Measurements from ENCODE around the gene STK32C.
"Not testable (repeated sequence)": the region's sequence is repeated elsewhere in the genome, so short reads cannot be mapped to it uniquely, and the experiment has no call there.

Gene STK32C

DNA sequence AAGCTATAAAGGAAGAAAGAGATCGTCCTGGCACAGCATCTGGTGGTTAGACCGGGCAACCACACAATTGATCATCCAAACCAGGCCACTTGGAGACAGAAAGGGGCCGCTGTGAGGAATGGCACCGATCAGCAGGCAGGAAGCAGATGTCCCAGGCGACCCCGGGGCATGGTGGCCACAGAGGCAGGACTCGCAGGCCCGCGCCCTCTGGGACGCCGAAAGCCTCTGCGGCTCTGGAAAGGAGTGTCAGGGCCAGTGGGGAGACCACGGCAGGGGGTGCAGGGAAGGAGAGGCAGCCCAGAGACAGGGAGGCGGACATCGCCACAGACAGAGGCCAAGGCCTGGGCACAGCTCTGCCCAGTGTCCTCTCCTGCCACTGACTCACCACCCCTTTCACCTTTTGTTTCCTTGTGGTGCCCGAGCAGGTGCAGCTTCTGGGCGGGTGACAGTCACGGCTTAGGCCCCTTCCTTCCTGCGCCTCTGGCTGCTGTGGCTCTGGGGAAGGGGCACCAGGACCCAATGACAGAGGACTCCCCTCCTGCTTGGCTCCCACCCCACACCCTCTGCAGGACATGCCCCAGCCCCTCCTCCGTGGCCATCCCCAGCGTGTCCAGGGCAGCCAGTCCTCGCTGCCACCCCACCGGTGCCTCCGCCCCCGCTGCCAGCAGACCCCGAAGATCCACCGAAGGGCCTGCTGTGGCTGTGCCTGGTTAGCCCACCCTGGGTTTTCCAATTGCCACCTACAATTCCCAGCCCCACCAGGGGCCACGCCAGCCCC is 10.9 kb downstream of the STK32C start:
- no peak overlapping the region for H3K27ac ChIP-seq (ENCODE audit: low read length)
- H3K36me3 ChIP-seq (ENCODE audit: control insufficient read depth, low read depth, low read length), result no peaks in the 10 kb centered on the region
- H3K9ac ChIP-seq (ENCODE audit: low read length), result no peak overlapping the region
- peaks cover 9% of the 10 kb centered on the region for H3K4me1 ChIP-seq (ENCODE audit: control insufficient read depth, low read depth, low read length)
- H3K9me3 ChIP-seq (ENCODE audit: control insufficient read depth, low read depth, low read length), result no peaks in the 10 kb centered on the region
- H3K4me3 ChIP-seq (ENCODE audit: low read length), result no peak overlapping the region
- no peaks in the 10 kb centered on the region for H3K27me3 ChIP-seq (ENCODE audit: control insufficient read depth, insufficient read depth, low read length)

DNA sequence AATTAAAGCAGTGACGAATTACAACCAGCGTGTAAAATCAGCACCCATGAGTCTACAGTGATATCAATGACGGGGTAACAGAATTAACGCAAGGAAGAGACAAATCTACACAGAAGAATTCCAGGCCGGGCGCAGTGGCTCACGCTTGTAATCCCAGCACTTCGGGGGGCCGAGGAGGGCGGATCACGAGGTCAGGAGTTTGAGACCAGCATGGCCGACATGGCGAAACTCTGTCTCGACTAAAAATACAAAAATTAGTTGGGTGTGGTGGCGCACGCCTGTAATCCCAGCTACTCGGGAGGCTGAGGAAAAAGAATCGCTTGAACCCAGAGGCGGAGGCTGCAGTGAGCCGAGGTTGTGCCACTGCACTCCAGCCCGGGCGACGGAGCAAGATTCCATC is 12.3 kb downstream of the STK32C start:
- not testable (repeated sequence) for H3K9me3 ChIP-seq (ENCODE audit: control insufficient read depth, low read depth, low read length); H3K4me3 ChIP-seq (ENCODE audit: low read length); H3K27ac ChIP-seq (ENCODE audit: low read length); H3K9ac ChIP-seq (ENCODE audit: low read length); H3K36me3 ChIP-seq (ENCODE audit: control insufficient read depth, low read depth, low read length); H3K4me1 ChIP-seq (ENCODE audit: control insufficient read depth, low read depth, low read length); H3K27me3 ChIP-seq (ENCODE audit: control insufficient read depth, insufficient read depth, low read length)

GRCh38 chr10:132294561-132295318 is 13.0 kb downstream of the STK32C start:
- no peaks in the 10 kb centered on the region for H3K9me3 ChIP-seq (ENCODE audit: control insufficient read depth, low read depth, low read length)
- H3K27me3 ChIP-seq (ENCODE audit: control insufficient read depth, insufficient read depth, low read length), result no peaks in the 10 kb centered on the region
- no peak overlapping the region for H3K4me3 ChIP-seq (ENCODE audit: low read length)
- H3K4me1 ChIP-seq (ENCODE audit: control insufficient read depth, low read depth, low read length), result peaks cover 9% of the 10 kb centered on the region
- H3K9ac ChIP-seq (ENCODE audit: low read length), result no peak overlapping the region
- no peaks in the 10 kb centered on the region for H3K36me3 ChIP-seq (ENCODE audit: control insufficient read depth, low read depth, low read length)
- H3K27ac ChIP-seq (ENCODE audit: low read length), result no peak overlapping the region

DNA sequence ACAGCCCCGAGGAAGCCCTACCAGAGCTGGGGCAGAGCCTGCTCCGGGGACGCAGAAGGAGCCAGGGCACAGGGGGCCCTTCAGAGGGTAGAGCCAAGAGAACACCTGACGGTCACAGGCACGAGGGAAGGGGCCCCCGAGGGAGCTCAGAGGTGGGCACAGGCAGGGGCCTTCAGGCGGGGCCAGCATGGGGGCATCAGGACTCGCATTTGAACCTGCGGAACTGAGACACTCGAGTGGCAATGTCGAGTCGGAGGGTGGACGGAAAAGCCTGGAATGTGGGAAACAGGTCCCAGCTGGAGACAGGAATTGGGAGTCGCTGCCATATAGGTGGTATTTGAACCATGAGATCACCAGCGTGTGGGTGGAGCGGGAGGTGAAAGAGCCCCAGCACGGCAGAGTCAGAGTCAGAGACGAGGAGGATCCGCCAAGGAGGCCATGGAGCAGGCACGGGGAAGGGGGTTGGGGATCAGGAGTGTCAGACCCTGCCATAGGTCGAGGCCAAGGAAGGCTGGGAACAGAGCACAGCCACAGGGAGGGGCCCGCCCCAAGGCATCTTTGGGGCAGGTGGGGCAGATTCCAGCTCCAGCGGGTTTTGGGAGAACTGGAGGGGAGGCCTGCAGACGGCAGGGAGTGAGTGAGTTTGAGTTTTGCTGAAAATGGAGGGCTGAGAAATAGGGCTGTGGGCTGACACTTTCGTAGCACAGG is 13.8 kb downstream of the STK32C start:
- Histone ChIP-seq H3K9ac (ENCODE audit: low read length) (no peak overlapping the region), H3K4me3 (ENCODE audit: low read length) (no peak overlapping the region), H3K27me3 (ENCODE audit: control insufficient read depth, insufficient read depth, low read length) (no peaks in the 10 kb centered on the region), H3K9me3 (ENCODE audit: control insufficient read depth, low read depth, low read length) (no peaks in the 10 kb centered on the region), H3K27ac (ENCODE audit: low read length) (no peak overlapping the region), H3K4me1 (ENCODE audit: control insufficient read depth, low read depth, low read length) (peaks cover 9% of the 10 kb centered on the region), H3K36me3 (ENCODE audit: control insufficient read depth, low read depth, low read length) (no peaks in the 10 kb centered on the region)

GRCh38 chr10:132293201-132293812 is 14.4 kb downstream of the STK32C start:
- Histone ChIP-seq H3K27me3 (ENCODE audit: control insufficient read depth, insufficient read depth, low read length) (no peaks in the 10 kb centered on the region), H3K4me1 (ENCODE audit: control insufficient read depth, low read depth, low read length) (peaks cover 9% of the 10 kb centered on the region), H3K4me3 (ENCODE audit: low read length) (no peak overlapping the region), H3K9me3 (ENCODE audit: control insufficient read depth, low read depth, low read length) (no peaks in the 10 kb centered on the region), H3K36me3 (ENCODE audit: control insufficient read depth, low read depth, low read length) (no peaks in the 10 kb centered on the region), H3K9ac (ENCODE audit: low read length) (no peak overlapping the region), H3K27ac (ENCODE audit: low read length) (no peak overlapping the region)

DNA sequence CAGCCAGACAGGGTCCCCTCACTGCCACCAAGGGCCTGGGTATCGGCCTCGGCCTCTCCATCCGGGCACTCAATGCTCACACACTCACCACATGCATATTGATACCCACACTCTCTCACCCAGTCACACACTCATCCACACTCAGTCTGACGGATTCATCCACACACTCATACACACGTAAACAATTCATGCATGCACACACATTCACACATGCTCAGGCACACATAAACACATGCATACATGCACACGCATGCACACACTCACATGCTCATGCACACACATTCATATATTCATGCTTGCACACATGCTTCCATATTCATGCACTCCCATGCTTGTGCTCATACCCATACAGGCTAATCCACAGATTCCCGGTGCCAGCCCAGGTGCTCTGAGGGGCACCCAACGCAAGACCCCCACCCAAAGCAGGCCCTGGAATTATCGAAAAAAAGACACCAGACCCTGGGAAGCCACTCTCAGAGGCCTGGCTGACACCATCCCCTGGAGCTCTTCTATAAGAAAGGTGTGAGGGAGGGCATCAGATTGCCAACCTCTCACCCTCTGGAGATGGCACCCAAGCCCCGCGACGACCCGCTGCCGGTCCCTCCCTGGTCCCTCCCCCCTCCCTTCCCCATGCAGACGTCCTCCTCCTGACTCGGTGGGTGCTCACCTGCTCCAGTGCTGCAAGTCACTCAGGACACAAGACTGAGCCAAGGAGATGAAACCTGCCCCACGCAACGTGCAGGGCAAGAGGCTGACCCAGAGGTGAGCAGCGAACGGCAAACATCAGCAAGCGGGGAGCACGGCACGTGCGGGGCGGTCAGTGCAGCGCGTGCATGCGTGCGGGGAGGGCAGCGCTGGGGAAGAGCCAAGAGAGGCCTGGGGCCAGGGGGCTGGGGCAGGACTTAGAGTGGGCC is 15.2 kb downstream of the STK32C start:
- Histone ChIP-seq H3K27me3 (ENCODE audit: control insufficient read depth, insufficient read depth, low read length) (no peaks in the 10 kb centered on the region), H3K27ac (ENCODE audit: low read length) (no peak overlapping the region), H3K4me1 (ENCODE audit: control insufficient read depth, low read depth, low read length) (peaks cover 9% of the 10 kb centered on the region), H3K36me3 (ENCODE audit: control insufficient read depth, low read depth, low read length) (no peaks in the 10 kb centered on the region), H3K4me3 (ENCODE audit: low read length) (no peak overlapping the region), H3K9me3 (ENCODE audit: control insufficient read depth, low read depth, low read length) (no peaks in the 10 kb centered on the region), H3K9ac (ENCODE audit: low read length) (no peak overlapping the region)

DNA sequence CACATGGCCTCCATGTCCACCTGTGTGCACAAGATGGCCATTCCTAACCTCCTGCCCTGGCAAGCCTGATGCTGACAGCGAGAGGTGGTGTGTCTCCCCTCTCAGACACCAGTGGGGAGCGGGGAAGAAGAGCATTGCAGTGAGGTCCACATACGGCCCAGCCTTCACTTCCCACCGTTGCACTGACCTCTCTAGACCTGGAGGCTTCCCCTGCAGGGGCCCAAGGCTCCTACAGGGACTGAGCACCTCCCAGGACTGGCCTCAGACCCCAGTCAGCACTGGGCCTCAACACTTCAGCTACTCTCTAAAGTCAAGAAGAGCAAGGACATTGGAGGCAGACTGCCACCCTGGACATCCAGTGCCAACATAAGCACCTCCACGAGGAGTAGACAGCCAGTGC is 15.9 kb downstream of the STK32C start:
- Histone ChIP-seq H3K9me3 (ENCODE audit: control insufficient read depth, low read depth, low read length) (no peaks in the 10 kb centered on the region), H3K27ac (ENCODE audit: low read length) (no peak overlapping the region)

GRCh38 chr10:132290631-132291030 is 17.1 kb downstream of the STK32C start:
- Histone ChIP-seq H3K4me1 (ENCODE audit: control insufficient read depth, low read depth, low read length) (peaks cover 9% of the 10 kb centered on the region), H3K27ac (ENCODE audit: low read length) (no peak overlapping the region), H3K9me3 (ENCODE audit: control insufficient read depth, low read depth, low read length) (no peaks in the 10 kb centered on the region), H3K27me3 (ENCODE audit: control insufficient read depth, insufficient read depth, low read length) (no peaks in the 10 kb centered on the region), H3K4me3 (ENCODE audit: low read length) (no peak overlapping the region), H3K36me3 (ENCODE audit: control insufficient read depth, low read depth, low read length) (no peaks in the 10 kb centered on the region), H3K9ac (ENCODE audit: low read length) (no peak overlapping the region)

More for the DNA sequence above, 15.9 kb downstream of the STK32C start:
- no peaks in the 10 kb centered on the region for H3K27me3 ChIP-seq (ENCODE audit: control insufficient read depth, insufficient read depth, low read length)
- no peak overlapping the region for H3K9ac ChIP-seq (ENCODE audit: low read length)
- H3K4me3 ChIP-seq (ENCODE audit: low read length), result no peak overlapping the region
- H3K4me1 ChIP-seq (ENCODE audit: control insufficient read depth, low read depth, low read length), result peaks cover 9% of the 10 kb centered on the region
- H3K36me3 ChIP-seq (ENCODE audit: control insufficient read depth, low read depth, low read length), result no peaks in the 10 kb centered on the region

DNA sequence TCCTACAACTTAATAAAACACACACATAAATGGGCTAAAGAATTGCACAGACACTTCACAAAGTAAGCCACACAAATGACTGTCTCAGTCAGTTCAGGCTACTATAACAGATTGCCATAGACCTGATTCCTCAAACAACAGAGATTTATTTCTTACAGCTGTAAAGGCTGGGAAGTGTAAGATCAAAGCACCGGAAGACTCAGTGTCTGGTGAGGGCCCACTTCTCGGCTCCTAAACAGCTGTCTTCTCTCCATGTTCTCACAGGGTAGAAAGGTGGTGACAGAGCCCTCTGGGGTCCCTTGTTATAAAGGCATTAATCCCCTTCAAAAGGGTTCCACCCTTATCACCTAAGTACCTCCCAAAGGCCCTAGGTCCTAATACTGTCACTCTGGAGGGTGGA is 18.3 kb downstream of the STK32C start:
- no peaks in the 10 kb centered on the region for H3K27me3 ChIP-seq (ENCODE audit: control insufficient read depth, insufficient read depth, low read length)
- H3K4me1 ChIP-seq (ENCODE audit: control insufficient read depth, low read depth, low read length), result peaks cover 9% of the 10 kb centered on the region
- H3K9me3 ChIP-seq (ENCODE audit: control insufficient read depth, low read depth, low read length), result no peaks in the 10 kb centered on the region
- no peak overlapping the region for H3K4me3 ChIP-seq (ENCODE audit: low read length)
- H3K36me3 ChIP-seq (ENCODE audit: control insufficient read depth, low read depth, low read length), result no peaks in the 10 kb centered on the region
- no peak overlapping the region for H3K27ac ChIP-seq (ENCODE audit: low read length)
- H3K9ac ChIP-seq (ENCODE audit: low read length), result no peak overlapping the region

GRCh38 chr10:132283604-132284382 is 24.0 kb downstream of the STK32C start:
- Histone ChIP-seq H3K9me3 (ENCODE audit: control insufficient read depth, low read depth, low read length) (no peaks in the 10 kb centered on the region), H3K9ac (ENCODE audit: low read length) (no peak overlapping the region)

More at GRCh38 chr10:132283604-132284382, 24.0 kb downstream of the STK32C start:
- no peaks in the 10 kb centered on the region for H3K36me3 ChIP-seq (ENCODE audit: control insufficient read depth, low read depth, low read length)
- no peak overlapping the region for H3K4me3 ChIP-seq (ENCODE audit: low read length)
- no peak overlapping the region for H3K27ac ChIP-seq (ENCODE audit: low read length)
- no peaks in the 10 kb centered on the region for H3K27me3 ChIP-seq (ENCODE audit: control insufficient read depth, insufficient read depth, low read length)
- no peaks in the 10 kb centered on the region for H3K4me1 ChIP-seq (ENCODE audit: control insufficient read depth, low read depth, low read length)

All from iPS-18a (cell line).